NCI-H1694 (cell line): ENCODE results near the gene CLIC1.

Experiments used
- DNase-seq: peaks from one replicate; lab custom pipeline; 2025; lab: John Stamatoyannopoulos, UW

Gene CLIC1

DNA sequence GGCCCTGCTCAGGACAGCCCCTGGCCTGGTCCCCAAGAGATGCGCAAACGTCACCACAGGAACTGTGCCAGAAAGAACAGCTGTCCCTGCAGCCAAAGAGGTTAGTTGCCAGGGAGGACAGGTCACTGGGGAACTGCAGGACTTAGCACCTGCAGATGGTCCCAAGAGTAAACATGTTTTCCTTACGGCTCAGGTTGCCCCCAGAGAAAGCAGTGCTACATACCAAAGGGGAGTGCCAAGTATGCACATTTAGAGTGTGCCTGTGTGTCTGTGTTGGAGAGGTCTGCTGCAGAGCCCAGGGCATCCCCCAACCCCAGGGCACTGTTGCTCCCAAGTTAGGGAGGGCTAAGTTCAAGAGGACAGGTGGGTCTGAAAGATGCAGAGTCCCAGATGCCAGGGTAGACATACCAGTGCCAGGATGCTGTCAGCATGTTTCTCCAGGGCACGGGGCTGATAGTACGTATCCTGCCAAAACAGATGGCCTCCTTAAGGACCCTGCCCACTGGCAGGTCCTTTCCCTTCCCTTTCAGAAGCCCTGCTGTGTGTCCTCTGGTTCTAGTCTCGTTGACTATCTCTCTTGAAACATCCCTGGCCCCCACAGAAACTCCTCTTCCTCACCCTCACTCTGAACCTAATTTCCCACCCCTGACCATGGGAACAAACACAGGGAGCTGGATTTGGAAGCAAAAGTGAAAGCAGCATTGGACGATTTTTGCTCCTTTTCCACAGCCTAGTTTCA, 34.5 kb downstream of the CLIC1 start:
- no peak for DNase-seq

DNA sequence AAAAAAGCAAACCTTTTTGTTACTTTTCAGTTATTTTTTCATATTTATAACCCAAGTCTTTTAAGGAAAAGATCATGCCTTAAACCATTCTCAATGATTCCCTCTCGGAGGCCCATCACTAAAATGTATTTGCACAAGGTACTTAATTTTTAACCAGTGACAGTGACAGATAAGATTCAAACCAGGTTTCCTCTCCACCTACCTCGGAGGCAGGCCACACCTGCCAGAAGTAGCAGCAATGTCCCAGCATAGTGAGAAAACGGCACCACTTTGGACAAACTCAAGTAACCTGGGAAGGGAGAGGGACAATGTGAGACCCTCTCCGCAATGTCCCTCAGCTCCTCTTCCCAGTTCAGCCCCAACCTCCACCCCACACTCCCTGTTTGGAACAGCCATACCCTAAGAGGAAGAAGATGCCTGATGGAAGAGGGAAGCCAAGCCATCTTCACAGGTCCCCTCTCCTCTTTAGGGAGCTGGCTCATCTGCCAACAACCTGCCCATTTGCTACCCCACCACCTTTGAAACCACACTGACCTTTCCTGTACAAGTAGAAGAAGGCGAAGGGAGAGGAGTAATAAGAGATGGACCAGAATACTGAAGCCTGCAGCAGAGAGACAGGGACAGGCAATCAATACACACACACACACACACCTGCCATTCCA, 35.5 kb downstream of the CLIC1 start:
- no peak for DNase-seq

DNA sequence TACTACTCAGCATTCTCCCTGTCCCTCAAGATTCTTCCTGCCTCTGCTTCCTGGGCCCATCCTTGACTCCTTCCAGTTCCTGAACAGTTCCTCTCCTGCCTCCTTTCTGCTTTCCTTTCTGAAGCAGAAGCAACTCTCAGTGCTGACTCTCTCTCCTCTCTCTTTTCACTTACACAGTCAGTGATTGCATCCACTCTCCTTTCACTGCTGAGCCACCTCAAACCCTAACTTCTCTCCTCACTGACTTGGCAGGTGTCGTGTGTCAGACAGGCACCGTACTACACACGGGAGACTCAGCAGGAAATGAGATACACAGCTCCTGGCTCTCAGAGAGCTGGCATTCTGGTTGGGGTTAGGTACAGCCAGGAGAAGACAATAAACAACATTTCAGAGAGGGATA, 38.8 kb downstream of the CLIC1 start:
- no peak for DNase-seq

DNA sequence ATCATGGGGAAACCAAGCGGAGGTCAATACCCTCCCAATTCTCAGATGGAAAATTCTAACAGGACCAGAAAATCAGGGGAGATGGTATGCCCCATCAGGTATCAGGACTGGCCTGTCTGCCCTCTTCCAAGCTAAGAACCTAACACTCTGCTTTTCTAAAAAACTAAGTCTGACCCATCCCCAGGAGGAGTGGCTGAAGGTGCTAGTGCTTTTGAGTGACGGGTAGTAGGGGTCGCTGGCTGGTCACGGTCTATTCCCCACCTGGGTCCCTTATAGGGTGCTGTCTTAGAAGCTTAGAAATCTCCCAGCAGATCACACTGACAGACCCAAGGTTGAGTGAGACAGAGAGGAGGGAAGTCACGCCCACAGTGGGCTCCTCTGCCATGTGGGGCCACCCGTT, 42.8 kb downstream of the CLIC1 start:
- DNase-seq: no peak

- no peak for DNase-seq
Observed at GRCh38 chr6:31692886-31693285, 43.4 kb downstream of the CLIC1 start.

DNA sequence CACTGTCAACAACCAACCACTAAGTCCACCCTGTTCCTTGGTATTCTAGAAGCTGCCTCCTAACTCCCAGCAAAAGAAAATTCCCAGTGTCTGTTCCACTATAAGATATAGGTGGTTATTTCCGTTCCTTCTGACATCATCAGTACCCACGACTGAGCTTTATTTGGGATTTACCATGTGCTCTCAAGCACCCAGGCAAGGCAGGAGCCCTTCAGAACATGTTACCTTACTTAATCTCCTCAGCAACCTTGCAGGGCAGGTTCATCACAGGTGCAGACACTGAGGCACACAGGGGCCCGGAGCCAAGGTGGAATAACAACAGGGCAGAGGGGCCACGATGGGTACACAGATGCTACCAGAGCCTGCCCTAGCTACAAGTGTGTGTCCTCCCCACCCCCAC, 44.0 kb downstream of the CLIC1 start:
- DNase-seq: no peak

DNA sequence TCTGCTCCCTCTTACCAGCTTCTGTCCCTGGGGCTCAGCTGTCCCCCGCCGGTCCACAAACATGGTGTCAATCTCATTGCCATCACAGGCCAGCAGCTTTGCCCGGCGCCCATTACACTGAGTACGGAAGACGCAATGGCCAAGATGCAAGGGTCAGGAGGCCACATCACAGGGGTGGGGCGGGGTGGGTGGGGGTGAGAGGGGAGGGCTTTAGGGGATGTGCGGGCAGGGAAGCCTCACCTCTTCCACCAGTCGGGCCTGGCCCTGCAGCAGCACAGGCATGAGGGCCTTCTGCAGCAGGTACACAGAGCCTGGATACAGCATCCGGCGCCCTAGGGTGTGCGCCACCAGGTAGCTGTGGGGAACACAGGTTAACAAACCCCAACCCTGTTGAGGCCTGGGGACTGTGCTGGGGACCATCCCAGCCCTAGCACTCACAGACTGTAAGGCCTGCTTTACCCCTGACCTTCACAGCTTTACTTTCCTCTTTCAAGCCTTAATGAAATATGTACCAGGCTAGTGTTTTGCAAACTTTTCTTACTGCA, 44.7 kb downstream of the CLIC1 start:
- no peak for DNase-seq

- no peak for DNase-seq
Observed at GRCh38 chr6:31691078-31691463, 45.3 kb downstream of the CLIC1 start.

GRCh38 chr6:31690231-31691077, 45.9 kb downstream of the CLIC1 start:
- DNase-seq: no peak

DNA sequence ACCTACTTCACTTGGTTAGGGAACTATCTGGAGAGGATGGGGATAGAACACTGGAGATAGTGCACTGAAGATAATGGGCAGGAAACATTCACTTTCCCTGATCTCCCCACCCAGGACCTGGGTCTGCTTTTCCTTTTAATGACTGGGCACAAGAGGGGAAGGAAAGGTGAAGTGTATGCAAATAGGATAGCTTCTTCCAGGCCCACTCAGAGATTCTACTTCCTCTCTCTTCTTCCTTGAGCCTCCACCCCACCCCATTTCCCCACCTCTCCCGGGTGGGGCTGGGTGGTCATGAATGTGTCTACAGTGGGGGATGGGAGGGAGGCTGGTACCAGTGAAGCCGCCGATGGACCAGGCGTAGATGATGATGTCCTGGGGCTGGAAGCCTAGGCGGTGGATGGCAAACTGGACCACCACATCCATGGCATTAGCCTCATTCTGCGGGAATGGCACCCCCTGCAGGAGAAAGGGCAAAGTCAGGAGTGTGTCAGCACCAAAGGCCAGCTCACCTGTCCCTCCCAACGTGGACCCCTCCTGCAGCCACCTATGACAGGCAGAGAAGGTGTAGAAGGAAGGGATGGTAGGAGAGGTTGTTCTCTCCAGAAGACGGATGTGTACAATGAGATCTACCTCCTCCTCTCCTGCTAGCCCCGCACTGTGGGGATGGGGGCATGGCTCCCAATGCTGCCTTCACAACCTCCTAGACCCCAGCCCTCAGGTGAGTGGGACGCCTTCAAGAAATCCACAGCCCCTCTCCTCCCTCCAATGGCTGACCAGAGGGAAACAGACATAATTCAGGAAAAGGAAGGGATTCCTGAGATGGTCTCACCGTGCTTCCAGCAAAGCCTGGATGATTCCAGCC, 46.9 kb downstream of the CLIC1 start:
- DNase-seq: no peak

DNA sequence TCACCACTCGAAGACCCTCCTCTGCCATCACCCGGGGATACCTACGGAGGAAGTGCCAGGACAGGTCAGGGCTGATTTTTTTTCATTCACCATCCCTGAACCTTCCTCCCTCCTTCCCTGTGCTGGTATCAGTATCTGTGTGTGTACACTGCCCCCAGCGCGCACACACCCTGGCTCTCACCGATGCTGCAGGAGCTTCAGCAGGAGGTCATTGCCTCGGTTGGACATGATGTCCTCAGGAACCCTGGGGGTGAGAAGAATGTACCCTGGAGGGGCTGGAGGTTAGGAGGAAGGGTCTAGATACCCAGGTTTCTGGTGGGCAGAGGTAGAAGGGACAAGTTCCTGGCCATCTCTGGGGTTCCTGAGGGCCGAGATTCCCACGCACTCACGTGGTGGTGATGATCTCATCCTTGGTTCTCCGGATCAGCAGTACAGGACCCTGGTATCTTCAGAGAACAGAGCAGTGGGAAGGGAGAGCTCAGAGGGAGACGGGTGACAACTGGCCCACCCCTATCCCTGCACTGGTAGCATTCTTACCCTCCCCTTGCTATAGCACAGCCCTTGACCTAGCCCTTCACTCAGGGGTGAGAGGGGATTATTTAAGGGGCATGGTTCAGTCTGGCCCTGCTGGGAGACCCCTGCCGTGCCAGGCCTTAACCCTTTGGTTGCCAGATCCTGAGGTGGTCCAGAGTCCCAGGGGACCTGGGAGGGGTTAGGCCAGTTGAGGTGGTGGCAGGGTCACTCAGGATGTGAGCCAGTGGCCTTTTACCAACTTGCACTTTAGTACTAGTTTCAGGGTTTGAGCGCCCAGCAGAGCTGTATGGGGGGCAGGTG, 48.3 kb downstream of the CLIC1 start:
- no peak for DNase-seq

DNA sequence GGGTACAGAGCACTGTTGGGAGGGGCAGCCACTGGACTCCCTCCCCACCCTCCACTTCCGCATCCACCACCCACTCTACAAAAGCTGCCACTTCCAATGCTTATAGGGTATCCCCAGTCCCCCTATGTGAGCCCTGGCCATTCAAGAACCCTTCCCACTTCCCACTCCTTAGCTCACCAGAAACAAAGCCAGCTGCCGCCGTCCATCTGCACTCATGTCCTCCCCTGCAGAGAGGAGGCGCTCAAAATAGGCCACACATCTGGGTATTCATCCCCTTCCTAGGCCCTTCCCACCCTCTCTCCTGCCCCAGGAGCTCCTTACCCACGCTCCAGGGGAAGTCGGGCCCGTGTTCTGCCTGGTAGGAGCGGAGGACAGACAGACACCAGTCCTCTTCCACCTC, 49.0 kb downstream of the CLIC1 start:
- no peak for DNase-seq

- no peak for DNase-seq
Observed at GRCh38 chr6:31686483-31686882, 49.8 kb downstream of the CLIC1 start.

- DNase-seq: no peak
Observed at GRCh38 chr6:31683591-31683990, 52.7 kb downstream of the CLIC1 start.

GRCh38 chr6:31681135-31681671, 55.1 kb downstream of the CLIC1 start:
- no peak for DNase-seq
